Measurements from ENCODE around the gene AIFM1.

GRCh38 chrX:130114141-130114588, 51.5 kb downstream of the AIFM1 start:
- TF ChIP-seq CTCF (IDR thresholded peaks at IDR 0.05 in 8 of 11, conservative IDR thresholded peaks at IDR 0.05 in 3 of 11) = no peak
- TF ChIP-seq POLR2A (IDR thresholded peaks at IDR 0.05) = no peak
